Ovary (tissue), 3 donors: Measurements from ENCODE around the gene APOLD1.

Experiments used
- CTCF ChIP-seq, 3 donors: fragments of 450-650 bp in 2 of 3; fragments of 200-600 bp in 1 of 3; IDR thresholded peaks; one replicate each; pipeline versions ENCODE4 v1.5.1 to v1.8.0; 2016 to 2022; ENCODE audit warnings: antibody characterized with exemption in 3 of 3, mild to moderate bottlenecking in 1 of 3
- POLR2A ChIP-seq: fragments of 450-650 bp; IDR thresholded peaks from one replicate; pipeline ENCODE4 v1.6.1; 2017; ENCODE audit warnings: antibody characterized with exemption, mild to moderate bottlenecking, moderate library complexity
- donor health status: DM: no; HTN: no; CAD: no.

DNA sequence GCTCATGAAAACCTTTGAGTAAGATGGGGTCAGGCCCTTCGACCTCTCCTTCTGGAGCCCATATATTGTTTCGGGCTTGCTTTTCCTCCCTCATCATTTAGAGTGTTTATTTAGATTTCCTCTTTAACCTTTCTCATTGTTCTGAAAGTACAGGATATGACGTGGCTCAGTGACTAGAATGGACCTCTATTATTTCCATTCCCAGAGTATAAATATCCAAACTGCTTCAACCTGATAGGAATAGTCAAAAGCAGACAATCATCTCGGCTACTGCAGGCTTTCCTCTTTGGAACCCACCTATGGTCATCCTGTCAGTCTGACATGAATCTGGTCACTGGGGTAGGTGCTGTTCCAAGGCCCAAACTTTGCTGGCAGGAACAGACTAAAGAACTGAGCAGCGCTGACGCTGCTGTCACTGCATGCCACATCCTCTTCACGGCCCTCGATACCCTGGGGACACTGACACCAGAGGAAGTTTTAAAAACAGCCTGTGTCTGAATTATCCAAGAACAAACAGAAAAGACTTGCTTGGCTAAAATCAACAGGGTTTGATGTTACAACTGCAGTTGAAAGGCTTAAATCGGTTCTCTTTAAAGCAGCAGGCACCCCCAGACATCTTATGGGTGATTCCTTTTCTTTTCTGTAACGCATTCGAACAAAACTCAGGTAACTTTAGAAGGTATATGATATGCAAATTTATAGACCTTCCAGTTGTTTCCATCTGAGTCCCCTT lies 22.7 kb downstream of the APOLD1 start:
- TF ChIP-seq POLR2A (no peak), CTCF (IDR thresholded peaks at IDR 0.05) (no peak)
